AG10803 (cell line): ENCODE measurements around the gene LRIT2.

Experiments
- DNase-seq: peaks from one replicate; pipeline ENCODE4 v3.0.0; 2010; ENCODE audit warnings: low read depth
- H3K4me3 ChIP-seq: 2 replicates; pipeline ENCODE4 v1.5.1; 2011; ENCODE audit warnings: mild to moderate bottlenecking, low read length, control low read depth
- CTCF ChIP-seq: conservative IDR thresholded peaks from 2 replicates; pipeline ENCODE4 v1.5.1; 2011; ENCODE audit warnings: mild to moderate bottlenecking, low read length, control low read depth, inconsistent platforms

LRIT2 gene

GRCh38 chr10:84216834-84217233, 8.5 kb downstream of the LRIT2 start:
- no peak for TF ChIP-seq CTCF
- no peak for DNase-seq
- H3K4me3 ChIP-seq = no peak overlapping the region

GRCh38 chr10:84214612-84215235, 10.6 kb downstream of the LRIT2 start:
- no peak overlapping the region for H3K4me3 ChIP-seq
- DNase-seq = no peak
- TF ChIP-seq CTCF = peak; percentile 41

GRCh38 chr10:84214046-84214572, 11.2 kb downstream of the LRIT2 start:
- DNase-seq = no peak
- H3K4me3 ChIP-seq = no peak overlapping the region
- no peak for TF ChIP-seq CTCF

GRCh38 chr10:84213076-84213475, 12.3 kb downstream of the LRIT2 start:
- DNase-seq = no peak
- TF ChIP-seq CTCF = no peak
- no peak overlapping the region for H3K4me3 ChIP-seq

GRCh38 chr10:84212014-84212413, 13.3 kb downstream of the LRIT2 start:
- no peak for TF ChIP-seq CTCF
- DNase-seq = no peak
- no peak overlapping the region for H3K4me3 ChIP-seq

GRCh38 chr10:84211566-84211965, 13.8 kb downstream of the LRIT2 start:
- no peak for DNase-seq
- TF ChIP-seq CTCF = no peak
- no peak overlapping the region for H3K4me3 ChIP-seq

- no peak for DNase-seq
- H3K4me3 ChIP-seq = no peak overlapping the region
- no peak for TF ChIP-seq CTCF
Measured at GRCh38 chr10:84208023-84208422, 17.3 kb downstream of the LRIT2 start.
